SK-N-SH treated with all-trans-retinoic acid at 6 μM for 48 hours (cell line): ENCODE data around the gene FBXW2.

Source experiments
- ARNTL ChIP-seq: fragments of 450-650 bp; formaldehyde crosslinking; IDR thresholded peaks from 2 replicates; pipeline ENCODE4 v1.5.0; 2020; ENCODE audit warnings: low read depth, mild to moderate bottlenecking, moderate library complexity, borderline replicate concordance
- ESRRG ChIP-seq: fragments of 250-450 bp; sonication (Bioruptor Pico); IDR thresholded peaks from 2 replicates; pipeline ENCODE4 v1.6.1; 2021; ENCODE audit warnings: mild to moderate bottlenecking
- GLIS3 ChIP-seq: fragments of 250-450 bp; sonication (Bioruptor Pico); IDR thresholded peaks from 2 replicates; pipeline ENCODE4 v1.5.0; 2020; ENCODE audit warnings: mild to moderate bottlenecking, moderate library complexity
- RARB ChIP-seq: fragments of 250-450 bp; sonication (Bioruptor Pico); IDR thresholded peaks from 2 replicates; pipeline ENCODE4 v1.8.0; 2021; ENCODE audit warnings: mild to moderate bottlenecking, moderate library complexity
- ZC3H10 ChIP-seq: fragments of 250-450 bp; sonication (Bioruptor Pico); IDR thresholded peaks from 2 replicates; pipeline ENCODE4 v1.5.1; 2021; ENCODE audit warnings: mild to moderate bottlenecking, moderate library complexity
- ZFP3 ChIP-seq: fragments of 250-450 bp; sonication (Bioruptor Pico); IDR thresholded peaks from 2 replicates; pipeline ENCODE4 v1.5.0; 2020; ENCODE audit warnings: mild to moderate bottlenecking, moderate library complexity
- ZNF565 ChIP-seq: fragments of 450-650 bp; formaldehyde crosslinking; conservative IDR thresholded peaks from 2 replicates; pipeline ENCODE4 v1.5.0; 2020; ENCODE audit warnings: low read depth, mild to moderate bottlenecking, moderate library complexity
- ZNF8 ChIP-seq: fragments of 450-650 bp; formaldehyde crosslinking; IDR thresholded peaks from 2 replicates; pipeline ENCODE4 v1.5.0; 2020; ENCODE audit warnings: mild to moderate bottlenecking, moderate library complexity
- TF ChIP-seq, protein P1 (sequence below): fragments of 250-450 bp; sonication (Bioruptor Pico); IDR thresholded peaks from 2 replicates; pipeline ENCODE4 v1.8.0; 2020; ENCODE audit warnings: mild to moderate bottlenecking, moderate library complexity, borderline replicate concordance
- TF ChIP-seq, protein P2 (sequence below): fragments of 250-450 bp; sonication (Bioruptor Pico); IDR thresholded peaks from 2 replicates; pipeline ENCODE4 v1.5.0; 2020; ENCODE audit warnings: mild to moderate bottlenecking, moderate library complexity

DNA sequence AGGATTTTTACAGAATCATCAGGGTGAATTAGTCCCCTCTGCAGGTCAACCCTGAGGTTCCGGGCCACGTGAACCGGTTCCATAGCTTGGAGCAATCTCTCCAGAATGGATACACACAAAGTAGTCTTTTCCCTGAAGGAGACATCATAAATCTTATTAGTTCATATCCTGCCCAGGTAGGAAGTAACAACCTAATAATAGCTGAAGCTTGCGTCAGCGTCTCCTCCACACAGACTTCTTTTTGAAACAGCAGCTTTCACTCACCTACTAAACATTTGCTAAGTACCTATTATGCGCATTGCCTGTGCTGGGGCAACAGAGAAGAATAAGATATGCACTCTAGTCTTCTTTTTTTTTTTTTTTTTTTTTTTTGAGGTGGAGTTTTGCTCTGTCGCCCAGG, 40.1 kb upstream of the FBXW2 start:
- TF ChIP-seq, protein P1, sequence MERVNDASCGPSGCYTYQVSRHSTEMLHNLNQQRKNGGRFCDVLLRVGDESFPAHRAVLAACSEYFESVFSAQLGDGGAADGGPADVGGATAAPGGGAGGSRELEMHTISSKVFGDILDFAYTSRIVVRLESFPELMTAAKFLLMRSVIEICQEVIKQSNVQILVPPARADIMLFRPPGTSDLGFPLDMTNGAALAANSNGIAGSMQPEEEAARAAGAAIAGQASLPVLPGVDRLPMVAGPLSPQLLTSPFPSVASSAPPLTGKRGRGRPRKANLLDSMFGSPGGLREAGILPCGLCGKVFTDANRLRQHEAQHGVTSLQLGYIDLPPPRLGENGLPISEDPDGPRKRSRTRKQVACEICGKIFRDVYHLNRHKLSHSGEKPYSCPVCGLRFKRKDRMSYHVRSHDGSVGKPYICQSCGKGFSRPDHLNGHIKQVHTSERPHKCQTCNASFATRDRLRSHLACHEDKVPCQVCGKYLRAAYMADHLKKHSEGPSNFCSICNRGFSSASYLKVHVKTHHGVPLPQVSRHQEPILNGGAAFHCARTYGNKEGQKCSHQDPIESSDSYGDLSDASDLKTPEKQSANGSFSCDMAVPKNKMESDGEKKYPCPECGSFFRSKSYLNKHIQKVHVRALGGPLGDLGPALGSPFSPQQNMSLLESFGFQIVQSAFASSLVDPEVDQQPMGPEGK (CRISPR knock-in tag) = no peak
- no peak for TF ChIP-seq RARB
- TF ChIP-seq ESRRG (CRISPR knock-in tag) = no peak
- TF ChIP-seq ARNTL (CRISPR knock-in tag) = no peak
- no peak for TF ChIP-seq ZNF565 (CRISPR knock-in tag)
- no peak for TF ChIP-seq ZC3H10 (CRISPR knock-in tag)
- TF ChIP-seq GLIS3 (CRISPR knock-in tag) = no peak
- no peak for TF ChIP-seq ZNF8 (CRISPR knock-in tag)
- TF ChIP-seq ZFP3 (CRISPR knock-in tag) = no peak
- TF ChIP-seq, protein P2, sequence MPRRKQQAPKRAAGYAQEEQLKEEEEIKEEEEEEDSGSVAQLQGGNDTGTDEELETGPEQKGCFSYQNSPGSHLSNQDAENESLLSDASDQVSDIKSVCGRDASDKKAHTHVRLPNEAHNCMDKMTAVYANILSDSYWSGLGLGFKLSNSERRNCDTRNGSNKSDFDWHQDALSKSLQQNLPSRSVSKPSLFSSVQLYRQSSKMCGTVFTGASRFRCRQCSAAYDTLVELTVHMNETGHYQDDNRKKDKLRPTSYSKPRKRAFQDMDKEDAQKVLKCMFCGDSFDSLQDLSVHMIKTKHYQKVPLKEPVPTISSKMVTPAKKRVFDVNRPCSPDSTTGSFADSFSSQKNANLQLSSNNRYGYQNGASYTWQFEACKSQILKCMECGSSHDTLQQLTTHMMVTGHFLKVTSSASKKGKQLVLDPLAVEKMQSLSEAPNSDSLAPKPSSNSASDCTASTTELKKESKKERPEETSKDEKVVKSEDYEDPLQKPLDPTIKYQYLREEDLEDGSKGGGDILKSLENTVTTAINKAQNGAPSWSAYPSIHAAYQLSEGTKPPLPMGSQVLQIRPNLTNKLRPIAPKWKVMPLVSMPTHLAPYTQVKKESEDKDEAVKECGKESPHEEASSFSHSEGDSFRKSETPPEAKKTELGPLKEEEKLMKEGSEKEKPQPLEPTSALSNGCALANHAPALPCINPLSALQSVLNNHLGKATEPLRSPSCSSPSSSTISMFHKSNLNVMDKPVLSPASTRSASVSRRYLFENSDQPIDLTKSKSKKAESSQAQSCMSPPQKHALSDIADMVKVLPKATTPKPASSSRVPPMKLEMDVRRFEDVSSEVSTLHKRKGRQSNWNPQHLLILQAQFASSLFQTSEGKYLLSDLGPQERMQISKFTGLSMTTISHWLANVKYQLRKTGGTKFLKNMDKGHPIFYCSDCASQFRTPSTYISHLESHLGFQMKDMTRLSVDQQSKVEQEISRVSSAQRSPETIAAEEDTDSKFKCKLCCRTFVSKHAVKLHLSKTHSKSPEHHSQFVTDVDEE (CRISPR knock-in tag) = no peak
